ENCODE measurements around the gene C3orf52. TPM values are rescaled to one million over a fixed set of nuclear protein-coding genes. Genes with fewer than 3 reads are reported as not detected.

The C3orf52 gene
- total RNA-seq, 1 donor from 2014 or later = 4.5 TPM

GRCh38 chr3:112111785-112112402, 25.7 kb downstream of the C3orf52 start:
- Mint-ChIP-seq H3K9me3 (no peaks in the 10 kb centered on the region), H3K36me3 (no peaks in the 10 kb centered on the region), H3K27ac (no peak overlapping the region), H3K27me3 (ENCODE audit: low read depth) (no peaks in the 10 kb centered on the region), H3K4me1 (peaks cover 11% of the 10 kb centered on the region), H3K4me3 (no peak overlapping the region)
- peak in 1 of 2 experiments; percentile 60 for DNase-seq (ENCODE audit: low spot score in 2 of 2, unreplicated experiment in 2 of 2)
- TF ChIP-seq, protein P1, sequence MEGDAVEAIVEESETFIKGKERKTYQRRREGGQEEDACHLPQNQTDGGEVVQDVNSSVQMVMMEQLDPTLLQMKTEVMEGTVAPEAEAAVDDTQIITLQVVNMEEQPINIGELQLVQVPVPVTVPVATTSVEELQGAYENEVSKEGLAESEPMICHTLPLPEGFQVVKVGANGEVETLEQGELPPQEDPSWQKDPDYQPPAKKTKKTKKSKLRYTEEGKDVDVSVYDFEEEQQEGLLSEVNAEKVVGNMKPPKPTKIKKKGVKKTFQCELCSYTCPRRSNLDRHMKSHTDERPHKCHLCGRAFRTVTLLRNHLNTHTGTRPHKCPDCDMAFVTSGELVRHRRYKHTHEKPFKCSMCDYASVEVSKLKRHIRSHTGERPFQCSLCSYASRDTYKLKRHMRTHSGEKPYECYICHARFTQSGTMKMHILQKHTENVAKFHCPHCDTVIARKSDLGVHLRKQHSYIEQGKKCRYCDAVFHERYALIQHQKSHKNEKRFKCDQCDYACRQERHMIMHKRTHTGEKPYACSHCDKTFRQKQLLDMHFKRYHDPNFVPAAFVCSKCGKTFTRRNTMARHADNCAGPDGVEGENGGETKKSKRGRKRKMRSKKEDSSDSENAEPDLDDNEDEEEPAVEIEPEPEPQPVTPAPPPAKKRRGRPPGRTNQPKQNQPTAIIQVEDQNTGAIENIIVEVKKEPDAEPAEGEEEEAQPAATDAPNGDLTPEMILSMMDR (IDR thresholded peaks at IDR 0.05; ENCODE audit: unreplicated experiment) = peak; percentile 55

GRCh38 chr3:112114576-112115160, 28.5 kb downstream of the C3orf52 start:
- no peak for DNase-seq (ENCODE audit: low spot score in 2 of 2, unreplicated experiment in 2 of 2)
- Mint-ChIP-seq H3K36me3 (no peaks in the 10 kb centered on the region), H3K27ac (no peak overlapping the region), H3K4me1 (peaks cover 4% of the 10 kb centered on the region), H3K4me3 (no peak overlapping the region), H3K9me3 (no peaks in the 10 kb centered on the region), H3K27me3 (ENCODE audit: low read depth) (no peaks in the 10 kb centered on the region)
- TF ChIP-seq, protein P1 (IDR thresholded peaks at IDR 0.05; ENCODE audit: unreplicated experiment) = no peak

DNA sequence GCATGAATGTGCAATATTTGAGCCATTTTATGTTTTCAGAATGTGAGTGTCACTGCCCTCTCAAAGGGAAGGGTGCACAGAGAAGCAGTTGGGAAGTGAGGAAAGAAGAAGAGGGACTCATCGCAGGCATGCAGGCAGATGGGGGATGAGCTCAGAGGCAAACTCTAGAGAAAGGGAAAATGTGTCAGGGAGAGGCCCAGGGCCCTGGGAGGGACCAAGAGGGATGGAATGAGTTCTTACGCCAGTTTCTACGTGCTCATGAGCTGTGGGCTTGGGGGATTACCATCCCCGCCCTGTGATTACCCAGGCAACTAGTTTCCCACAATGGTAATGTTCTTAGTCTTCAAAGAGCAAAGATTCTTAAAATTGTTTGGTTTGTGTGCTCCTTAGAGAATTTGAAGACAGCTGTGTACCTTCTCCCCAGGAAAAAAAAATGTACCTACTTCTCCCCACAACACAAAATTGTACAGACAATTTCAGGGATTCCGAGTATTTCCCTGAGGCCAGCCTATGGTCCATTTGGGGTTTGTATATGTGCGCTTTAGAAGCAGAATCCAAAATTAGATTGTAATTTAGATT, 29.1 kb downstream of the C3orf52 start:
- Mint-ChIP-seq H3K27me3 (ENCODE audit: low read depth) (no peaks in the 10 kb centered on the region), H3K27ac (no peak overlapping the region), H3K4me1 (peaks cover 2% of the 10 kb centered on the region), H3K9me3 (no peaks in the 10 kb centered on the region), H3K4me3 (no peak overlapping the region), H3K36me3 (no peaks in the 10 kb centered on the region)
- DNase-seq (ENCODE audit: low spot score in 2 of 2, unreplicated experiment in 2 of 2) = no peak
- TF ChIP-seq, protein P1 (IDR thresholded peaks at IDR 0.05; ENCODE audit: unreplicated experiment) = no peak

DNA sequence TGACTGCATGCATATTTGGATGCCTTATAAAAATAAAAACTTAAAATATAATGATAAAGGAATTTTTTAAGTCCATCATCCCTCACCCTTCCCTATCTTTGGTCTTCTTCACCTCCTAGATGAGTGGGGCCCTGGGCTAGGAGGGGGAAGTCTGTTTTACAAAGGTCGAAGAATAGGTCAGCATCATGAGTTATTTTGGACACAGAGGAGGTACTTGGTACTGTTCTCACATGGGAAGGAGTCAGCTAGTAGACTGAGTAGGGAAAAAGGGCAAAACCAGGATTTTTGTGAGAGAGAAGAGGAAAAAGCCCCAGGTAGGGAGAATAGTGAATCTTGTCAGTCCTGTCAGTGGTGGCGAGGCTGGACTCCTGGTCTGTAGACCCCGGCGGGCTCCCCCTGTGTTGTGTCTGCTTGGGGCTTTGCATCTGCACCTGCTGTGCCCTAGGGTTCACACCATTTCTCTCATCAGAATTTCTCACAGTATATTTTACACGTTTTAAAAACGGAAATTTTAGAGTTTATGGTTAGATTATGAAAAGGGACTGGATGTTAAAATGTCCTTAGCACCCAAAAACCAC, 29.7 kb downstream of the C3orf52 start:
- H3K9me3 Mint-ChIP-seq = no peaks in the 10 kb centered on the region
- peaks cover 2% of the 10 kb centered on the region for H3K4me1 Mint-ChIP-seq
- no peak overlapping the region for H3K4me3 Mint-ChIP-seq
- no peaks in the 10 kb centered on the region for H3K36me3 Mint-ChIP-seq
- H3K27ac Mint-ChIP-seq = no peak overlapping the region
- TF ChIP-seq, protein P1 (IDR thresholded peaks at IDR 0.05; ENCODE audit: unreplicated experiment) = no peak
- H3K27me3 Mint-ChIP-seq (ENCODE audit: low read depth) = no peaks in the 10 kb centered on the region
- DNase-seq (ENCODE audit: low spot score in 2 of 2, unreplicated experiment in 2 of 2) = no peak

GRCh38 chr3:112116748-112117186, 30.6 kb downstream of the C3orf52 start:
- no peak for DNase-seq (ENCODE audit: low spot score in 2 of 2, unreplicated experiment in 2 of 2)
- Mint-ChIP-seq H3K27ac (no peak overlapping the region), H3K27me3 (ENCODE audit: low read depth) (no peaks in the 10 kb centered on the region), H3K9me3 (no peaks in the 10 kb centered on the region), H3K36me3 (no peaks in the 10 kb centered on the region), H3K4me3 (no peak overlapping the region), H3K4me1 (peaks cover under 1% of the 10 kb centered on the region)
- TF ChIP-seq, protein P1 (IDR thresholded peaks at IDR 0.05; ENCODE audit: unreplicated experiment) = no peak
